OCI-LY1 (cell line): Measurements from ENCODE around the gene ZNF726.

ENCODE experiments used
- H2AFZ ChIP-seq: fragments of 200-600 bp; sonication (generic), shearing (Covaris generic); 2 replicates; pipeline ENCODE4 v1.6.0; 2014; ENCODE audit warnings: antibody characterized with exemption, mild to moderate bottlenecking, low read length
- H3F3A ChIP-seq: fragments of 200-600 bp; sonication (generic), shearing (Covaris generic); 2 replicates; pipeline ENCODE4 v1.6.0; 2014; ENCODE audit warnings: mild to moderate bottlenecking, antibody characterized with exemption, low read length, moderate library complexity; ENCODE audit not compliant: insufficient read depth
- H3K27ac ChIP-seq: fragments of 200-600 bp; sonication (generic); 2 replicates; pipeline ENCODE4 v1.5.1; 2014; ENCODE audit warnings: low read length, mixed run types, mild to moderate bottlenecking, low read depth; ENCODE audit not compliant: poor library complexity, severe bottlenecking
- H3K27me3 ChIP-seq: fragments of 200-600 bp; sonication (generic); 2 replicates; pipeline ENCODE4 v1.6.0; 2014; ENCODE audit warnings: antibody characterized with exemption, mild to moderate bottlenecking, low read length, moderate library complexity; ENCODE audit not compliant: insufficient read depth
- H3K36me3 ChIP-seq: fragments of 200-600 bp; sonication (generic); 2 replicates; pipeline ENCODE4 v1.6.1; 2014; ENCODE audit warnings: mild to moderate bottlenecking, antibody characterized with exemption, low read length, moderate library complexity, mixed read lengths; ENCODE audit not compliant: insufficient read depth
- H3K4me1 ChIP-seq: fragments of 200-600 bp; sonication (generic); 2 replicates; pipeline ENCODE4 v1.5.1; 2014; ENCODE audit warnings: mild to moderate bottlenecking, low read length, moderate library complexity; ENCODE audit not compliant: insufficient read depth, severe bottlenecking
- H3K4me2 ChIP-seq: fragments of 200-600 bp; sonication (generic), shearing (Covaris generic); 2 replicates; pipeline ENCODE4 v1.6.1; 2014; ENCODE audit warnings: low read length
- H3K4me3 ChIP-seq: fragments of 200-600 bp; sonication (generic); 2 replicates; pipeline ENCODE4 v1.5.1; 2014; ENCODE audit warnings: low read length, low read depth, mild to moderate bottlenecking, mixed read lengths; ENCODE audit not compliant: poor library complexity, severe bottlenecking
- H3K79me2 ChIP-seq: fragments of 200-600 bp; shearing (Covaris generic); 2 replicates; pipeline ENCODE4 v1.6.1; 2016; ENCODE audit warnings: mixed run types, low read length, mixed read lengths; ENCODE audit not compliant: insufficient read depth
- H3K9ac ChIP-seq: fragments of 200-600 bp; sonication (generic), shearing (Covaris generic); 2 replicates; pipeline ENCODE4 v1.6.1; 2014; ENCODE audit warnings: mild to moderate bottlenecking, low read length, mixed read lengths
- H3K9me2 ChIP-seq: fragments of 200-600 bp; sonication (generic), shearing (Covaris generic); 2 replicates; pipeline ENCODE4 v1.6.1; 2014; ENCODE audit warnings: low read depth, mild to moderate bottlenecking, low read length, mixed read lengths
- H3K9me3 ChIP-seq: fragments of 200-600 bp; shearing (Covaris generic); 2 replicates; pipeline ENCODE4 v1.6.1; 2014; ENCODE audit warnings: low read length, mixed read lengths
- H4K20me1 ChIP-seq: fragments of 200-600 bp; sonication (generic), shearing (Covaris generic); 2 replicates; pipeline ENCODE4 v1.6.0; 2016; ENCODE audit warnings: mild to moderate bottlenecking, low read length; ENCODE audit not compliant: insufficient read depth
- CTCF ChIP-seq: fragments of 200-600 bp; sonication (generic), shearing (Covaris generic); IDR thresholded peaks from 2 replicates; pipeline ENCODE4 v1.5.1; 2017; ENCODE audit warnings: mild to moderate bottlenecking, antibody characterized with exemption, low read length, moderate library complexity, mixed read lengths
- EZH2 ChIP-seq: fragments of 200-600 bp; sonication (generic), shearing (Covaris generic); IDR thresholded peaks from 2 replicates; pipeline ENCODE4 v1.8.0; 2017; ENCODE audit warnings: borderline replicate concordance, mixed run types, mild to moderate bottlenecking, antibody characterized with exemption, low read length, moderate library complexity, mixed read lengths

The ZNF726 gene

GRCh38 chr19:23901360-23901759, 13.3 kb upstream of the ZNF726 start:
- Histone ChIP-seq H3K9ac (no peak overlapping the region), H3K9me3 (0 out of 2 replicates have a peak, but pooled peaks cover 7% of the 10 kb centered on the region), H4K20me1 (no peaks in the 10 kb centered on the region), H3K4me3 (no peak overlapping the region), H3K36me3 (no peaks in the 10 kb centered on the region), H3K9me2 (no peaks in the 10 kb centered on the region), H3K4me2 (no peak overlapping the region), H3K79me2 (no peaks in the 10 kb centered on the region), H3K27me3 (no peaks in the 10 kb centered on the region), H3F3A (no peaks in the 10 kb centered on the region), H3K27ac (no peak overlapping the region), H3K4me1 (no peaks in the 10 kb centered on the region), H2AFZ (no peak overlapping the region)
- no peak for TF ChIP-seq CTCF
- no peak for TF ChIP-seq EZH2

- Histone ChIP-seq H3K27me3 (no peaks in the 10 kb centered on the region), H3K4me1 (no peaks in the 10 kb centered on the region), H3K9me2 (no peaks in the 10 kb centered on the region), H3F3A (no peaks in the 10 kb centered on the region), H2AFZ (no peak overlapping the region), H3K9ac (no peak overlapping the region), H3K36me3 (no peaks in the 10 kb centered on the region), H4K20me1 (no peaks in the 10 kb centered on the region), H3K27ac (no peak overlapping the region), H3K4me2 (no peak overlapping the region), H3K79me2 (no peaks in the 10 kb centered on the region), H3K4me3 (no peak overlapping the region), H3K9me3 (0 out of 2 replicates have a peak, but pooled peaks cover 9% of the 10 kb centered on the region)
- no peak for TF ChIP-seq EZH2
- TF ChIP-seq CTCF = no peak
Measured at GRCh38 chr19:23904406-23904805, 10.3 kb upstream of the ZNF726 start.

- no peaks in the 10 kb centered on the region for H3K4me1 ChIP-seq
- H4K20me1 ChIP-seq = no peaks in the 10 kb centered on the region
- H3K9me3 ChIP-seq = 0 out of 2 replicates have a peak, but pooled peaks cover 9% of the 10 kb centered on the region
- no peak overlapping the region for H3K4me2 ChIP-seq
- H3K27ac ChIP-seq = no peak overlapping the region
- no peak overlapping the region for H3K9ac ChIP-seq
- H3F3A ChIP-seq = no peaks in the 10 kb centered on the region
- H3K79me2 ChIP-seq = no peaks in the 10 kb centered on the region
- H2AFZ ChIP-seq = no peak overlapping the region
- no peak overlapping the region for H3K4me3 ChIP-seq
- TF ChIP-seq CTCF = no peak
- no peak for TF ChIP-seq EZH2
- no peaks in the 10 kb centered on the region for H3K9me2 ChIP-seq
- H3K36me3 ChIP-seq = no peaks in the 10 kb centered on the region
- H3K27me3 ChIP-seq = no peaks in the 10 kb centered on the region
Measured at GRCh38 chr19:23905771-23906170, 8.9 kb upstream of the ZNF726 start.
